NCI-H2107 treated with DMSO at 0.1 percent for 48 hours (cell line): Measurements from ENCODE around the gene ZNF165.
"Not testable (repeated sequence)": the region's sequence is repeated elsewhere in the genome, so short reads cannot be mapped to it uniquely, and the experiment has no call there.

ENCODE experiments used
- DNase-seq: peaks from one replicate; lab custom pipeline; 2025; ENCODE audit not compliant: unreplicated experiment; lab: John Stamatoyannopoulos, UW

Gene ZNF165

DNA sequence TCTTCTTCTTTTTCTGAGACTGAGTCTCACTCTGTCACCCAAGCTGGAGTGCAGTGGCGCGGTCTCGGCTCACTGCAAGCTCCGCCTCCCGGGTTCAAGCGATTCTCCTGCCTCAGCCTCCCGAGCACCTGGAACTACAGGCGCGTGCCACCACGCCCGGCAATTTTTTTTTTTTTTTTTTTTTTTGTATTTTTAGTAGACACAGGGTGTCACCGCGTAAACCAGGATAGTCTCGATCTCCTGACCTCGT is at the start of gene ZNF165:
ZNF165 (plus strand) TSS at position 188 of the 250 bp plus-strand sequence. CDS start 4,913 bp downstream, outside the sequence.
- not testable (repeated sequence) for DNase-seq

DNA sequence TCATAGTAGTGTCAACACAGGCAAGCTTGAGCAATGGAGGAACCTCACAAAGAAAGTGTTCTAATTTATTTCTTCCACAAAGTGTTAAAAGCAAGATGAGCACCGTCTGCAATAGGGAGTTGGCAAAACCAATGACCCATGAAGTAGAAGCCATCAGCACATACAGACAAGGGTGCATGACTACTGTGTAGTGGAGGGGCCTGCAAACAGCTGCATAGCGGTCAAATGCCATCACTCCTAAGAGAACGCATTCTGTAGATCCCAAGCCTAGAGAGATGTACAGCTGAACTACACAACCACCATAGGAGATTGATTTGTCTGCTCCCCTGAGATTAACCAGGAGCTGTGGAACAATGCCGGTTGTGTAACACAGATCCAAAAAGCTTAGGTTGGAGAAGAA is 26.8 kb upstream of the ZNF165 start:
- DNase-seq, result no peak

DNA sequence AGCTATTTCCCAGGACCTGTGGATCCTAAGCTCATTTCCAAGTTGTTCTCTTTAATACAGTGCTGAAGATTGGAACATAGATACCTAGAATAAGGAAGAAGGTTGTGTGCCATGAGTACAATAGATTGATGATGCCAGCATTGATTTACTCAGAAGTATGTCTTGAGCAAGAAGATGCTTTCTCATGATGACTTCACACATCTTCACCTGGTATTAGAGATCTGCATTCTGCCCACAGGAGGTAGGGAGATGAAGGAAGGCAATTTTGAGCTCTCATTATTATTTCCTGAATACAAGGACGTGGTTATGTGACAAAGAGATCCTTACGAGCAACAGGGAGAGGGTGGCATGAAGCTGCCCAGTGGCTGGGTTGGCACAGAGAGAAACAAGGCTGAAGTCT is 20.0 kb upstream of the ZNF165 start:
- DNase-seq, result no peak

DNA sequence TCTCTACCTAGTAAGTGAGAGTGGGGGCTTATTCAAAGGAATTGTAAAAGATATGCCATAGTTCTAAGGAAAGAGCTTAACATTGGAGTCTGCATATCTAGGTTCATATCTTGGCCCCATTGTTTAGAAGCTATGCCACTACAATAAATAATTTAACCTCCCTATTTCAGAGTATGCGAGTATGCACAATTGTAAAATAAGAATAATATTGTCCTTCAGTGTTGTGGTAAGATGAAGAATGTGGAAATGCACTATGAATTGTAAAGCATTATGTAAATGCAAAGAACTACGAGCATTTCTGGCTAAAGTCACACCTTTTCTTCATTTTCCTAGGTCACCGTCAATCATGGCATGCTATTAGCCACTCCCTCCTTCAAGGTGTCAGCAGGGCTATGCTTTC is 16.1 kb upstream of the ZNF165 start:
- no peak for DNase-seq

DNA sequence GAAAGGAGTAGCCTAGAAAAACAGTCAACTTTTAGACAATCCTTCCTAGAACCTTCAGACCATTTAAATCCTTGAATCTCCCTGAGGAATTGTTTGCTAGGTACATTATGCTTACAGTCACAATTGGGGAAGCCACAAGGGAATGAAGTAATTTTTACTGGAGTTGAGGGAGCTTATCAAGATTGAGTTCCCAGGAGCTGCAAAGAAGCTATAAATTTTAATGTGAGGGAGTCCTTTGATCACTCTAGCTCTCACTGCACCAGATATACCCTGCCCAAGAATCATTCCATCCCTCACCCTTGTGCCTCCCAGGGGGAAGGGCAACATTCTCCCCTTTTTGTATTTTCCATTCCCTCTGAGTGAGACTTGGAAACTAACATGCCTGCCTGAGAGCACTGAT is 12.3 kb upstream of the ZNF165 start:
- no peak for DNase-seq

DNA sequence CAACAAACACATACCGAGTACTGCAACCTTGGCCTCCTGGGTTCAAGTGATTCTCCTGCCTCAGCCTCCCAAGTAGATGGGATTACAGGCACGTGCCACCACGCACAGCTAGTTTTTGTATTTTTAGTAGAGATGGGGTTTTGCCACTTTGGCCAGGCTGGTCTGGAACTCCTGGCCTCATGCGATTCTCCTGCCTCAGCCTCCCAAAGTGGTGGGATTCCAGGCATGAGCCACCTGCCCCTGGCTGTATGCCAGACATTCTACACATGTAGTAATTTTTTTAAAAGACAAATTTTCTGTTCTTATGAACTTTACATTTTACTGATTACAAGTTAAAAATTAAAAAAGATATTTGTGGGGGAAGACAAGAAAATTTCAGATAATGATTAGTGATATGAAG is 9.4 kb upstream of the ZNF165 start:
- not testable (repeated sequence) for DNase-seq

DNA sequence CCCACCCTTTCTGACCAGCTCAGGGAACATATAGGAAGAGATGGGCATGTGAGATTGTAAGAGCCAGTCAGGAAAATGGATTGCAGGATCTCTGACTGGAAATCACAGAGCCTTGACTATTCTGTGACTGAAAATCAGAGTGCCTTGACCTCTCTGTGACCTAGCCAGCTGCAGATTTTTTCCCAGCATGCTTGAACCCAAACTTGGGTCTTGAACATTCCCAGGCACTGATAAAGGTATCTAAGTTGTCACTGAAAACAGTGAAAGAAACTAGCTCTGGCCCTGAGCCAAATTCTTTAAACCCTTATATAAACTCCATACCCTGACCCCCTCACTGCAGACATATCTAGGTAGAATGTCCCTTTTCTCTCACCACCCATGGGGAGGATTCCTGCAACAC is 2.3 kb upstream of the ZNF165 start:
- no peak for DNase-seq

DNA sequence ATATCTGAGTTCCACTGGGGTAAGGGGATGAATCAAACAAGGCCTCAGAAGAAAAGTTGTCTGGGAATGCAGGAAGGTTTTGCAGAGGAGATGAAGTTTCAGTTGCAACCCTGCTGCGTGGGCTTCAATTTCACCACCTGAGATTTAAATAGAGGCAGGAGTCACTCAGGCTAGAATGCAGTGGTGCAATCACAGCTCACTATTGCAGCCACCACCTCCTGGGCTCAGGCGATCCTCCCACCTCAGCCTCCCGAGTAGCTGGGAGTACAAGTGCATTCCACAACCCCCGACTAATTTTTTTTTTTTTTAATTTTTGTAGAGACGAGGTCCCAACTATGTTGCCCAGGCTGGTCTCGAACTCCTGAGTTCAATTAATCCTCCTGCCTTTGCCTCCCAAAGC is 1.5 kb upstream of the ZNF165 start:
- DNase-seq, result no peak

DNA sequence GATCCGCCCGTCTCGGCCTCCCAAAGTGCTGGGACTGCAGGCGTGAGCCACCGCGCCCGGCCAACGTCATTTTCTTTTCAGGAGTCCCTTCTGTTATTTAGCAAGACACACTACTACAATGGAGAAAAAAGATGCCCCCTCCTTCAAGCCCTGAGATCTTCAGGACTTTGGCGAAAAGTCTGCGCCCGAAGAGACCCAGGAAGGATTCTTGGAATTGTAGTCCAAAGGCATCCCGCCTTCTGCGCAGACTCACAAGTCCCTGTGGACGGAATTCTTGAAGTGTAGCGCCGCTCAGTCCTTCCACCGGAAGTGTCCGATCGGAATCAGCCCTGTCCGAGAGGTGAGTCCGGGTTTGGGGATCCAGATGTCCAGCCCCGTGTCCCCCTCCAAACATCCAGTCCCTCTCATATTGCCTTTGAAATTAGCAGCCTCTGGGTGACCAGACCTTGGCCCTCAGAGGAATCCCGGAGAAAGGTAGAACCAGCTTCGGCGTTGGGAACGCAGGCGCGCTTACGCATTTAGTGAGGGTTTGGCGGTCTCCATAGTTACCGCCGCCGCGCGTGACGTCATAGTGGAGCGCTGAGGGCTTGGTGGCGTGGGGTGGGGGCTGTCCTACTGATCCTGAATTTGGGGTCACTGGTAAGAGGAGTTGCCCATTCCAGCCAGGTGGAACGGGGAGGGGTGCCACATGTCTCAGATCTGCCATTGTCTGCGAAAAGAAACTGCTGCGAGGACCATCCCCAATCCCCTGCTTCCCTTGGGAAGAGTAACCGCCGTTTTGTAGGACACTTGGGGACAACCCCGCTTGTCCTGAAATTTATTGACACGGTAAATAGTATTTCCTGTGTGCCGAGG is 490 bp downstream of the ZNF165 start:
- DNase-seq, result peak; percentile 36

DNA sequence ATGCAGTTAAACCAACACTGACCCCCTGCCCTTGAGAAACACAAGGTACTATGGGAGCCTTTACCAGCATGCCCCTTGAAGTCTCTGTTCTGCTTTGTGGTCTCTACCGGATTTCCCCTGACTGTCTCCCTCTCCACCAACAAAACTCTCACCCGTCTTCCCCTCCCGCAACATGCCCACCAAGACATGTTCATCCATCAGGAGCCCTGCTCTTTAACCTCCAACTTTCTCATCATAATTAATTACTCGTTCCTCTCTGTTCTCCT is 1.1 kb downstream of the ZNF165 start:
- DNase-seq, result no peak

DNA sequence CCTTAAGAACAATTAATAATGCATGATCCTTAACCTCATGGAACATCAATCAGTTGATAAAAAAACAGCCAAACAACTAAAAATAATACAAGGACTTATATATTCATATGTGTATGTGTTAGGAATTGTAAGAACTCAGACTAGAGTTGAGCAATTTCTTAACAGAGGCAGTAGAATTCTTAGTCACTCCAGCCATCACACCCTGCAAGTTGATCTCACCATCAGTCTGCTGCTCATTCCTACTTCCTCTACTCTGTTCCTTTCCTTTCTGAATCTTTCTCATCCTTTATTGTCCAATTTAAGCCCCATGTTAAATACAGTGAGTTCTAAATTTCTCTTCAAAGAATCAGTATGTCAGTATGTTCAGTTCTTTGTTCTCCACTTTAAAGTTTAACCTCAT is 2.6 kb downstream of the ZNF165 start:
- no peak for DNase-seq

DNA sequence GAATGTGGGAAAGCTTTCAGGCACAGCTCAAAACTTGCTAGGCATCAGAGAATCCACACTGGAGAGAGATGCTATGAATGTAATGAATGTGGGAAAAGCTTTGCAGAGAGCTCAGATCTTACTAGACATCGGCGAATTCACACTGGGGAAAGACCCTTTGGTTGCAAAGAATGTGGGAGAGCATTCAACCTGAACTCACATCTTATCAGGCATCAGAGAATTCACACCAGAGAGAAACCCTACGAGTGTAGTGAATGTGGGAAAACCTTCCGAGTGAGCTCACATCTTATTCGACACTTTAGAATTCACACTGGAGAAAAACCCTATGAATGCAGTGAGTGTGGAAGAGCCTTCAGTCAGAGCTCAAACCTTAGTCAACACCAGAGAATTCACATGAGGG is 8.7 kb downstream of the ZNF165 start:
- no peak for DNase-seq

DNA sequence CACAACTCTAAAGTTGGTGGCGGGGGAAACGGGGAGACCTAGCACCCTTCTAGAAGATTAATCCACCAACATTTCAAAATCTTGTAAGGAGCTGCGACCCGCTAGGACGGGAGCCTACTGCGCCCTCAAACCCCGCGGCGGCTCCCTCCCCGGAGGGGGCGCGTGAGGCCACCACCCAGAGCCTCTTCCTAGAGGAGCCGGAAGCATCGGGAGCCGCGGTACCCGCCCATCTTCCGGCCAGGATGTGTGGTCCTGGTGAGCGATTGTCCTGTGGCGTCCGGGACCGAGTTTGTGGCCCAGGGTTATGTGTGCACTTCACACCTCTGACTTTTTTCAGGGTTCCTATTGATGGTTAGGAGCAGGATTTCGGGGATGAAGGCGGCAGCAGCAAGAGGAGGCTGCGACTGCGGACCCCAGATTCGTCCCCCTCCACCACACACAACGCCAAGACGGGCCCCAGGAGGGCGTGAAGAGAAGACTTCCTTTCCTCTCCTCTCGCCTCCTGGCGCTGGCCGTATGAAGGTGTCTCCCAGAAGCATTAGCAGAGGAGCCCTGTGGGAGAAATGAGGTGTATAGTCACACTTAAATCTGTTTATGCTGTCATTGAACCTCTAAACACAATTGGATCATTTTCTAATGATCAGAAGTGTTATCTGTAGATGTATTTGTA is 10.7 kb downstream of the ZNF165 start:
- no peak for DNase-seq

DNA sequence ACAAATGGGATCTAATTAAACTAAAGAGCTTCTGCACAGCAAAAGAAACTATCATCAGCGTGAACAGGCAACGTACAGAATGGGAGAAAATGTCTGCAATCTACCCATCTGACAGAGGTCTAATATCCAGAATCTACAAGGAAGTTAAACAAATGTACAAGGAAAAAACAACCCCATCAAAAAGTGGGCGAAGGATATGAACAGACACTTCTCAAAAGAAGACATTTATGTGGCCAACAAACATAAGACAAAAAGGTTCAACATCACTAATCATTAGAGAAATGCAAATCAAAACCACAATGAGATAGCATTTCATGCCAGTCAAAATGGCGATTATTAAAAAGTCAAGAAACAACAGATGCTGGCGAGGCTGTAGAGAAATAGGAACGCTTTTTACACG is 21.9 kb downstream of the ZNF165 start:
- DNase-seq, result not testable (repeated sequence)

DNA sequence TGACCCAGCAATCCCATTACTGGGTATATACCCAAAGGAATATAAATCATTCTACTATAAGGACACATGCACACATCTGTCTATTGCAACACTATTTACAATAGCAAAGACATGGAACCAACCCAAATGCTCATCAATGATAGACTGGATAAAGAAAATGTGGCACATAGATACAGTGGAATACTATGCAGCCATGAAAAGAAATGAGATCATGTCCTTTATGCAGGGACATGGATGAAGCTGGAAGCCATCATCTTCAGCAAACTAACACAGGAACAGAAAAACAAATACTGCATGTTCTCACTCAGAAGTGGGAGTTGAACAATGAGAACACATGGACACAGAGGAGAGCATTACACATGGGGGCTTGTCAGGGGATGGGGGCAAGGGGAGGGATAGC is 22.3 kb downstream of the ZNF165 start:
- not testable (repeated sequence) for DNase-seq

DNA sequence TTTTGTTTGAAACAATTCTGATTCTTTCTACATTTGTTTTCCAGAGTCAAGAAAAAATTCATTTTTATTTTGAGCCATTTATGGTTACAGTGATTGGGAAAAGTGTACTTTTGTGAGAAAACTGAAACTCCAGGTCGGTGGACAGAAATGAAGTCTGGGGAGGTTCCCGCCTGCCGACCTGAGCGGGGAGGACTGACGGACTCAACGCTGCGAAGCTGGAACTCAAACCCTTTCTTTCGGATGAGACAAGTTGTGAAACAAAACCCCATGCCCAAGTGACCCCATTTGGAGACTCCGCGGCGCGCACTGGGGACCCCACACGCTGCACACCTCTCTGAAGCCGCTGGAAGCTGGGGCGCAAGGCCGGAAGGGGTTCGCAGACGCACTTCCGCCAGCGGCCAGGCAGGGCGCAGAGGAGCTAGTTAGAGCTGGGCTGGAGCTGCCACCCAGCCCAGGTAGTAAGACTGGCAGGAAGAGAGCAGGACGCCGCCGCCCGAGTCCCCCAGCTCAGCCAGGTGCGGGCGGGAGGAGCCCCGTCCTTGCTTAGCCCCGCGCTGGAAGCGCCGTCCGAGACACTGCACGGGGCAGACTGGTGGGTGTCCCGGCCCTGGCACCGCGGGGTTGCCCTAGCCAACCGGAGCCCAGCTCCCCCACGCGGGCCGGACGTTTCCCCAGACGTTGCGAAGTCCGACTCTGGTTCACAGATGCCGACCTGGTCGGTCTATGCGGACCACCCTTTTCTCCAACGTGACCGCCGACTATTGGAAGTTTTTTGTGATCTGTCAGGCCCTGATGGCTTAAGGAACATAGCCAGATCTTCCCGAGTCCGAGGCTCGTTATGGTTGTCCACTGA is 24.2 kb downstream of the ZNF165 start:
- DNase-seq, result peak; percentile 19

DNA sequence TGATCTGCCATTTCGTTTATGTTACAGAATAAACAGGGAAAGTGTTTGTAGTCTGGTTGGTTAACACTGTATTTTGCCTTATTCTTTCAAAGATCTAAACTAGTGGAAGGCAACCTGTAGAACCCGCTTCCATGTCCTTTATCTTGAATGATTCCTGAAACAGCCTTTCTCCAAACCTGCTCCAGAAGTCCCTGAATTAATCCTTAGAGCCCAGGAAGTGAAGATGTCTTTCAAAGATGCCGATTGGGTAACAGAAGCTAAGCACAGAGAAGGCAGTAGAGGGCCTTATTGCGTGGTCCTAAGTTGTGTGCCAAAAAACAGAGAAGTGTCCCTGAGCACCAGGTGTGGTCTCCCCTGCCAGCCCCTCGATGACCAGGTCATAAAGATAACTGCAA is 24.9 kb downstream of the ZNF165 start:
- DNase-seq, result no peak

DNA sequence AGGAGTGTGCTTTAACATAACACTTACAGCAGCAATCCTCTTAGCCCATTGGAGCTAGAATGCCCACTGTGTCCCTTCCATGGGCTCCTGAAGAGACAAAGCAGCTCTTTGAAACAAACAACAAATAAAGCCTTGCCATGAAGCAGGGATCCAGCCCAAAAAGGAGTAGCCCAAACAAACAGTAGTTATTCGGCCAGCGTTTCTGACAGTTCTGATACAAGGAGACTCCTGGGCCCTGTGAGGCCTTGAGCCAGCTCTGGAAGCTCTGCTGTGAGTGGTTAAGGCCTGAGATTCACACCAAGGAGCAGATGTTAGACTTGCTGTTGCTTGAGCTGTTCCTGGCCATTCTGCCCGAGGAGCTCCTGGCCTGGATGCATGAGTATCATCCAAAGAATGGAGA is 27.1 kb downstream of the ZNF165 start:
- DNase-seq, result no peak

DNA sequence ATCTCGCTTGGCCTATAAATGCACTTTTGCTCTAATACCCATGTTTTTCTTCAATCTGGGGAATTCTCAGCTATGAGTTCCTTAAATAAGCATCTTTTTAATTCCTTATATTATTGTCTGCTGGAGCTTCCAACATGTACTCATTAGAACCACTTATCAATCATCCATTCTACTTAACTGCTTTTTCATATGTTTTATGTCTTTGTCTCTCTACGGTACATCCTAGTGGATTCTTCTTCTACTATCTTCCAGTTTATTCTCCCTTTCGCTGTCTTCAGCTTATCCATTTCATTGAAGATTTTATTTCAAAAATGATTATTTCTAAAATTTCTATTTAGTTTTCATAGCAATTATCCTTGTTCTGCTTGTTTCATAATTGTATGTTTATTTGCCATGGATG is 31.6 kb downstream of the ZNF165 start:
- no peak for DNase-seq

DNA sequence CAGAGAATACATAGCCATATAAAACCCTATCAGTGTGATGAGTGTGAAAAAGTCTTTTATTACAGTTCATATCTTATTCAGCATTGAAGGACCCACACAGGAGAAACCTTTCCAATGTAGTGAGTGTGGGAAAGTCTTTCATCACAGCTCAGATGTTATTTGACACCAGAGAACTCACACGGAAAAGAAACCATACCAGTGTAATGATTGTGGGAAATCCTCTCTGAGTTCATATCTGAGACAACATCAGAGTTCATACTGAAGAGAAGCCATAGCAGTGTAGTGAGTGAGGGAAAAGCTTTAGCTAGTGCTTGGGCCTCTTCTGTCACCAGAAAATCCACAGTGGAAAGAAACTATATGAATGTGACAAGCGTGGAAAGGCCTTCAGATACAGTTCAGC is 35.4 kb downstream of the ZNF165 start:
- DNase-seq, result no peak

DNA sequence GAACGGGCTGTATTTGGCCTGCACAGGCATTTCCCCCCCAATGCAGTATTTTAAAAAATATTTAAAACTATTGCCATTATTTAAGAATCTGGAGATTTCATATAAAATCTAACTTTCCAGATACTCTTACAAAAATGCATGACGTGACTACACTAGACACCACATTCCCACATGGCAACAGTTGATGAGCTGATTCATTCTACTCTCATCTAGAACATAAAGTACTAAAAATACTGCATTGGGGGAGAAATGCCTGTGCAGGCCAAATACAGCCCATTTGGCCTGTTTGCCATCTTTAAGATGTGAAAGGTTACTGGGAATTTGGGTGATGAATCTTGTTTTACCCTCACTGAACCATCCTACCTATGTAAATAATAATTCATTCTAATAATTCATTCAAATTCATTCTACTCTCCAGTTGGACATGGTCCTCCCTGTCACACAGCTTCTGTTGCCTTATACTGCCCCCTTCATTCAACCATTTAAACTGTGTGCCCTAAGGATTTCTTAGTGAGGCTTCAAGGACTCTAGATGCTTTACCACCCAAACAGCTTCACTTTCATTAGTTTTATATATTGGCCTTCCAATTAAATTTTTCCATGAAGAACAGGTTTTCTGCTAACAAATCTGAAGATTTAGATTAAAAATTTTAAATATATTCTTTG is 37.1 kb downstream of the ZNF165 start:
- no peak for DNase-seq

DNA sequence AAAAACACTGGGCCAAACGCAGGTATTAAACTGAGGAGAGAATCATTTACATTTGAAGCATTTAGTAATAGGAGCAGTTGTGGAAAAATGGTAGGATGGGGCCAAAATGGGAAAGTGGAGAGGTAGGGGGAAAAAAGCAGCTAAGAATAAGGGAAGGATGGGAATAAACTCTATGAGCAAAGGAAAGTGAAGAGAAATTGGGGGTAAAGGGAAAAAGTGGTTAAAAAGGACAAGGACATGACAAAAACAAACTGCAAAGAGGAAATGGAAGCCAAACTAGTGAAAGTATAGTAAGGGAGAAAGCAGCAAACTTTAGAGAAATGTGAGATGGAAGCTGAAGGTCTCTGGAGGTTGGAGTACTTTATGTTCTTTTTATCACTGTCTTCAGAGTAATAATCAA is 37.8 kb downstream of the ZNF165 start:
- no peak for DNase-seq
